Lung (tissue), 12 donors: ENCODE measurements around the gene TMEM92. TPM values are rescaled to one million over a fixed set of nuclear protein-coding genes. Genes with fewer than 3 reads are reported as not detected.
A peak's percentile ranks its signal among the peaks of the same experiment; 100 is the strongest.

Experiments used
- ATAC-seq: fragments of 200-7000 bp; cut with Tn5 transposase; one replicate; pipeline ENCODE4 v1.9.1; 2020; ENCODE audit warnings: moderate number of reproducible peaks; ENCODE audit not compliant: insufficient read depth, low FRiP score
- DNase-seq, 3 donors: peaks; one replicate each; pipeline ENCODE4 v3.0.0-alpha.2; 2013 to 2017
- H3K27ac ChIP-seq, 2 donors: one replicate each; pipeline ENCODE4 v1.5.1; 2013; ENCODE audit warnings: mild to moderate bottlenecking in 2 of 2, moderate library complexity in 2 of 2, control low read depth in 1 of 2, inconsistent platforms in 1 of 2, low read depth in 1 of 2, low read length in 1 of 2
- H3K27me3 ChIP-seq, 3 donors: one replicate each; pipeline ENCODE4 v1.5.1; 2013; ENCODE audit warnings: low read length in 2 of 3; ENCODE audit not compliant: control insufficient read depth in 3 of 3, insufficient read depth in 3 of 3
- H3K36me3 ChIP-seq, 4 donors: one replicate each; pipeline ENCODE4 v1.5.1; 2013; ENCODE audit warnings: low read length in 4 of 4, mild to moderate bottlenecking in 1 of 4, moderate library complexity in 1 of 4; ENCODE audit not compliant: control insufficient read depth in 4 of 4, insufficient read depth in 4 of 4
- H3K4me1 ChIP-seq, 5 donors: one replicate each; pipeline ENCODE4 v1.5.1; 2013; ENCODE audit warnings: low read length in 5 of 5, mild to moderate bottlenecking in 2 of 5, moderate library complexity in 1 of 5; ENCODE audit not compliant: control insufficient read depth in 5 of 5, insufficient read depth in 5 of 5
- H3K4me3 ChIP-seq: one replicate; pipeline ENCODE4 v1.5.1; 2013; ENCODE audit warnings: mild to moderate bottlenecking, control low read depth, moderate library complexity
- H3K9ac ChIP-seq, 2 donors: one replicate each; pipeline ENCODE4 v1.5.1; 2013; ENCODE audit warnings: low read length in 2 of 2, control low read depth in 1 of 2; ENCODE audit not compliant: insufficient read depth in 1 of 2
- H3K9me3 ChIP-seq, 4 donors: one replicate each; pipeline ENCODE4 v1.5.1; 2013; ENCODE audit warnings: low read length in 3 of 4, mild to moderate bottlenecking in 1 of 4, moderate library complexity in 1 of 4; ENCODE audit not compliant: control insufficient read depth in 4 of 4, insufficient read depth in 3 of 4
- WGBS, 2 donors: extraction: QIAGEN DNeasy Blood & Tissue Kit; methylation state at CpG; one replicate each; pipeline ENCODE4 v1.1.7; 2013; 5-methylcytosine and 5-hydroxymethylcytosine counted together
- polyA plus RNA-seq, 2 donors: library from polyadenylated mRNA; stranded (reverse); fragments of 200-250 nt; gene quantifications; one replicate each; pipeline ENCODE4 v1.2.1, GENCODE V29; 2013
- total RNA-seq, 2 donors: library from RNA; depleted of rRNA in 1 of 2; stranded (reverse); fragments of >200 nt in 1 of 2; gene quantifications; one replicate each; pipeline ENCODE4 v1.2.1, GENCODE V29; 2014 to 2021
- TF ChIP-seq, protein P1 (sequence below): IDR thresholded peaks from 2 replicates; pipeline ENCODE4 v1.5.1; 2012; ENCODE audit warnings: mild to moderate bottlenecking; ENCODE audit errors: control extremely low read depth, extremely low read depth
- donor health status: control.
- donor health status: control.
- donor health status: Bipolar disorder and iron deficiency.
- donor health status: healthy.
- donor health status: DM: yes; HTN: yes; CAD: no.

The TMEM92 gene
- total and polyA plus RNA-seq, 4 donors = 0.63 to 8.0 (median 5.9) TPM

- ATAC-seq (no peak), DNase-seq (peak in 1 of 3 donors; percentile 23)
- Histone ChIP-seq H3K27ac (no peak overlapping the region), H3K4me1 (peaks cover 0 to 93% (median 69%) of the 10 kb centered on the region in 5 donors), H3K9me3 (no peaks in the 10 kb centered on the region), H3K9ac (no peak overlapping the region), H3K4me3 (no peak overlapping the region), H3K36me3 (no peaks in the 10 kb centered on the region), H3K27me3 (no peaks in the 10 kb centered on the region)
- 70 to 73% methylated on average over 5 of the region's 5 CpGs for WGBS, 2 donors
- TF ChIP-seq, protein P1, sequence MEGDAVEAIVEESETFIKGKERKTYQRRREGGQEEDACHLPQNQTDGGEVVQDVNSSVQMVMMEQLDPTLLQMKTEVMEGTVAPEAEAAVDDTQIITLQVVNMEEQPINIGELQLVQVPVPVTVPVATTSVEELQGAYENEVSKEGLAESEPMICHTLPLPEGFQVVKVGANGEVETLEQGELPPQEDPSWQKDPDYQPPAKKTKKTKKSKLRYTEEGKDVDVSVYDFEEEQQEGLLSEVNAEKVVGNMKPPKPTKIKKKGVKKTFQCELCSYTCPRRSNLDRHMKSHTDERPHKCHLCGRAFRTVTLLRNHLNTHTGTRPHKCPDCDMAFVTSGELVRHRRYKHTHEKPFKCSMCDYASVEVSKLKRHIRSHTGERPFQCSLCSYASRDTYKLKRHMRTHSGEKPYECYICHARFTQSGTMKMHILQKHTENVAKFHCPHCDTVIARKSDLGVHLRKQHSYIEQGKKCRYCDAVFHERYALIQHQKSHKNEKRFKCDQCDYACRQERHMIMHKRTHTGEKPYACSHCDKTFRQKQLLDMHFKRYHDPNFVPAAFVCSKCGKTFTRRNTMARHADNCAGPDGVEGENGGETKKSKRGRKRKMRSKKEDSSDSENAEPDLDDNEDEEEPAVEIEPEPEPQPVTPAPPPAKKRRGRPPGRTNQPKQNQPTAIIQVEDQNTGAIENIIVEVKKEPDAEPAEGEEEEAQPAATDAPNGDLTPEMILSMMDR = no peak
These were observed 6.2 kb upstream of the TMEM92 start for GRCh38 chr17:50268026-50268425.

GRCh38 chr17:50268743-50269275 lies 5.5 kb upstream of the TMEM92 start:
- WGBS, 2 donors = 71 to 74% methylated on average over 7 of the region's 7 CpGs
- Histone ChIP-seq H3K4me1 (peaks cover 0 to 85% (median 65%) of the 10 kb centered on the region in 5 donors), H3K27me3 (no peaks in the 10 kb centered on the region)

GRCh38 chr17:50269477-50270434 lies 4.5 kb upstream of the TMEM92 start:
- H3K4me1 ChIP-seq = peaks cover 0 to 79% (median 64%) of the 10 kb centered on the region in 5 donors
- H3K9ac ChIP-seq = peak overlapping the region in 1 of 2 donors; percentile 79
- peak; percentile 54 for ATAC-seq

More at GRCh38 chr17:50268743-50269275, 5.5 kb upstream of the TMEM92 start:
- H3K36me3 ChIP-seq = no peaks in the 10 kb centered on the region
- no peaks in the 10 kb centered on the region for H3K9me3 ChIP-seq
- H3K4me3 ChIP-seq = no peak overlapping the region
- no peak overlapping the region for H3K27ac ChIP-seq
- peak; percentile 78 to 89 (median 87) for DNase-seq
- no peak for ATAC-seq
- peak overlapping the region in 1 of 2 donors; percentile 19 for H3K9ac ChIP-seq
- TF ChIP-seq, protein P1 = no peak

More at GRCh38 chr17:50269477-50270434, 4.5 kb upstream of the TMEM92 start:
- Histone ChIP-seq H3K36me3 (no peaks in the 10 kb centered on the region), H3K4me3 (no peak overlapping the region), H3K9me3 (no peaks in the 10 kb centered on the region), H3K27ac (peak overlapping the region in 1 of 2 donors; percentile 59), H3K27me3 (no peaks in the 10 kb centered on the region)
- DNase-seq = peak; percentile 87 to 92 (median 91)
- TF ChIP-seq, protein P1 = peak; percentile 61
- WGBS, 2 donors = 72 to 78% methylated on average over 14 to 16 of the region's 16 CpGs
